HFF-Myc (cell line): ENCODE data around the gene GRIFIN.

Experiments
- DNase-seq: peaks from one replicate; pipeline ENCODE4 v3.0.0-alpha.2; 2011; ENCODE audit warnings: low read depth; ENCODE audit errors: extremely low read depth
- H3K4me3 ChIP-seq: replicated peaks from 2 replicates; pipeline ENCODE4 v1.5.1; 2011; ENCODE audit warnings: low read depth, mild to moderate bottlenecking, control low read depth, low read length
- TF ChIP-seq, protein P1 (sequence below): IDR thresholded peaks from 2 replicates; pipeline ENCODE4 v1.5.1; 2012; ENCODE audit warnings: mild to moderate bottlenecking, low read depth, low read length, control low read depth; ENCODE audit errors: missing control alignments

GRIFIN gene

DNA sequence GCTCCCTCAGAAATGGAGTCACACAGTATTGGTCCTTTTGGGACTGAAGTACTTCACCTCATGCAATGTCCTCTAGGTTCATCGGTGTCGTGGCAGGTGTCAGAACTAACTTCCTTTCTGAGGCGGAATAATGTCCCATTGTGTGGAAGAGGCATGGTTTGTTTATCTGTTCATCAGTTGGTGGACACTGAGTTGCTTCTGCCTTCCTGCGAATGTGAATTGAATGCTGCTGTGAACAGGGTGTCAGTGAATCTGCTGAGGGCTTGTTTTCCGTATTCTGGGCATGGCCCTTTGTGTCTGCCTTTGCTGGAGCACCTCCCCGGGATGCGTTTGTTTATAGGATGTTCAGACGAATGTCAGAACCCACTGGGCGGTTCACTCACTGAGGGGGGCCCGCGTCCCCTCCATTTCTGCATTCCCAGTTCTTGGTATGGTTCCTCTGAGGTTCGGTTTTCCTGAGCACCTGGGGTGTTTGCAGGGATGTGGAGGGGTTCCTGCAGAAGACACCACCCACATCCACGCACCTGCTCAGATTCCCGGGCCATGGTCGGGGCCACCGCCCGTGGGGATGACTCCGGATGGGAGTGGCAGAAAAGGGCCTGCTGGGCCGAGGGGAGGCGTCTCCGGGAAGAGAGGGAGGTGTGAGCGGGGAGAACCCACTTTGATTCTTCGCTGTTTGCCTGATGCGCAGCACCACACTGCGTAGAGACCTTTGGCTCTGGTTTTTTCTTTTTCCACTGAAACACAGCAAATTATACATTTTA is 39.7 kb downstream of the GRIFIN start:
- TF ChIP-seq, protein P1, sequence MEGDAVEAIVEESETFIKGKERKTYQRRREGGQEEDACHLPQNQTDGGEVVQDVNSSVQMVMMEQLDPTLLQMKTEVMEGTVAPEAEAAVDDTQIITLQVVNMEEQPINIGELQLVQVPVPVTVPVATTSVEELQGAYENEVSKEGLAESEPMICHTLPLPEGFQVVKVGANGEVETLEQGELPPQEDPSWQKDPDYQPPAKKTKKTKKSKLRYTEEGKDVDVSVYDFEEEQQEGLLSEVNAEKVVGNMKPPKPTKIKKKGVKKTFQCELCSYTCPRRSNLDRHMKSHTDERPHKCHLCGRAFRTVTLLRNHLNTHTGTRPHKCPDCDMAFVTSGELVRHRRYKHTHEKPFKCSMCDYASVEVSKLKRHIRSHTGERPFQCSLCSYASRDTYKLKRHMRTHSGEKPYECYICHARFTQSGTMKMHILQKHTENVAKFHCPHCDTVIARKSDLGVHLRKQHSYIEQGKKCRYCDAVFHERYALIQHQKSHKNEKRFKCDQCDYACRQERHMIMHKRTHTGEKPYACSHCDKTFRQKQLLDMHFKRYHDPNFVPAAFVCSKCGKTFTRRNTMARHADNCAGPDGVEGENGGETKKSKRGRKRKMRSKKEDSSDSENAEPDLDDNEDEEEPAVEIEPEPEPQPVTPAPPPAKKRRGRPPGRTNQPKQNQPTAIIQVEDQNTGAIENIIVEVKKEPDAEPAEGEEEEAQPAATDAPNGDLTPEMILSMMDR = no peak
- no peak overlapping the region for H3K4me3 ChIP-seq
- DNase-seq = no peak

DNA sequence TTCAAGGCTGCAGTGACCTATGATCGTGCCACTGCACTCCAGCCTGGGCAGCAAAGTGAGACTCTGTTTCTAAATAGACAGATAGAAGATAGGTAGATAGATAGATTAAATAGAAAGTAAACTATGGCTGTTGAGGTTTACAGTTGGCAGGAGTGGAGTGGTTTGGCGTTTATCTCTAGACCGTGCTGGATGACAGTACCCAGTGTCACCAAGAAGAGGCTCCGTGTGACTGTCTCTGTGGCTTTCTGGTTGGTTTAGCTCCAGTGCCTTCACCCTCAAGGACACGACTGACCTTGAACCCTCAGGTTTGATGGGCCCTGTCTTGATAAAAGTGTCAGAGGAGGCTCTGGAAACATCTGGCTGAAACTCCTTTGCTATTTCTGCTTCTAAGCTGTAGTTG is 41.1 kb downstream of the GRIFIN start:
- H3K4me3 ChIP-seq = no peak overlapping the region
- TF ChIP-seq, protein P1 = no peak
- no peak for DNase-seq

DNA sequence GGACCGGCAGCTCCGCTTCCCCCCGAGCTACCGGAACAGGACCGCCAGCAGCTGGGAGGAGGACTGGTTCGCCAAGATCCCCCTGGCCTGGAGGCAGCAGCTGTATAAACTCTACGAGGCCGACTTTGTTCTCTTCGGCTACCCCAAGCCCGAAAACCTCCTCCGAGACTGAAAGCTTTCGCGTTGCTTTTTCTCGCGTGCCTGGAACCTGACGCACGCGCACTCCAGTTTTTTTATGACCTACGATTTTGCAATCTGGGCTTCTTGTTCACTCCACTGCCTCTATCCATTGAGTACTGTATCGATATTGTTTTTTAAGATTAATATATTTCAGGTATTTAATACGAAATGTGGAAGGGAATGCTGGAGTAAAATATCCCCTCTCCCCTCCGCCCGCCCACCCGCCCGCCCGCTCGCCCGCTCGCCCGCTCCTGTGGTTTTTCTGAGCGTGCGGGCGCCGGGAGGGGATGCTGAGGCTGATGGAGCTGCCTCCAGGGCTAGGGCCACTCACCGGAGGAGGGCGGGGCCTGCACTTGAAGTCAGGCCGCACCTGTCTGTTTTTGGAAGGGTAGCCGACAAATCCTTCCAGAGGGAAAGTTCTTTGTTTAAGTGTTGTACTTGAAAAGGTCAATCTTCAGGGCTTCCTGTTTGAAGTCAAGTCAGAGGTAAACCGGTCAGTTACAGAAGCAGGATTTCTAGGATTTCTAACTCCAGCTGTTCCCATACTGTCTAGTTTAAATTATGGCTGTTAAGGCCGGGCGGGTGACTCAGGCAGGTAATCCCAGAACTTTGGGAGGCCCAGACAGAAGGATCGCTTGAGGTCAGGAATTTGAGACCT is 42.3 kb downstream of the GRIFIN start:
- DNase-seq = no peak
- H3K4me3 ChIP-seq = no peak overlapping the region
- TF ChIP-seq, protein P1 = no peak

DNA sequence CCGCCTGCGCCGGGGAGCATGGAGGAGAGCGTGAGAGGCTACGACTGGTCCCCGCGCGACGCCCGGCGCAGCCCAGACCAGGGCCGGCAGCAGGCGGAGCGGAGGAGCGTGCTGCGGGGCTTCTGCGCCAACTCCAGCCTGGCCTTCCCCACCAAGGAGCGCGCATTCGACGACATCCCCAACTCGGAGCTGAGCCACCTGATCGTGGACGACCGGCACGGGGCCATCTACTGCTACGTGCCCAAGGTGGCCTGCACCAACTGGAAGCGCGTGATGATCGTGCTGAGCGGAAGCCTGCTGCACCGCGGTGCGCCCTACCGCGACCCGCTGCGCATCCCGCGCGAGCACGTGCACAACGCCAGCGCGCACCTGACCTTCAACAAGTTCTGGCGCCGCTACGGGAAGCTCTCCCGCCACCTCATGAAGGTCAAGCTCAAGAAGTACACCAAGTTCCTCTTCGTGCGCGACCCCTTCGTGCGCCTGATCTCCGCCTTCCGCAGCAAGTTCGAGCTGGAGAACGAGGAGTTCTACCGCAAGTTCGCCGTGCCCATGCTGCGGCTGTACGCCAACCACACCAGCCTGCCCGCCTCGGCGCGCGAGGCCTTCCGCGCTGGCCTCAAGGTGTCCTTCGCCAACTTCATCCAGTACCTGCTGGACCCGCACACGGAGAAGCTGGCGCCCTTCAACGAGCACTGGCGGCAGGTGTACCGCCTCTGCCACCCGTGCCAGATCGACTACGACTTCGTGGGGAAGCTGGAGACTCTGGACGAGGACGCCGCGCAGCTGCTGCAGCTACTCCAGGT is 43.1 kb downstream of the GRIFIN start:
- H3K4me3 ChIP-seq = no peak overlapping the region
- TF ChIP-seq, protein P1 = no peak
- DNase-seq = no peak

DNA sequence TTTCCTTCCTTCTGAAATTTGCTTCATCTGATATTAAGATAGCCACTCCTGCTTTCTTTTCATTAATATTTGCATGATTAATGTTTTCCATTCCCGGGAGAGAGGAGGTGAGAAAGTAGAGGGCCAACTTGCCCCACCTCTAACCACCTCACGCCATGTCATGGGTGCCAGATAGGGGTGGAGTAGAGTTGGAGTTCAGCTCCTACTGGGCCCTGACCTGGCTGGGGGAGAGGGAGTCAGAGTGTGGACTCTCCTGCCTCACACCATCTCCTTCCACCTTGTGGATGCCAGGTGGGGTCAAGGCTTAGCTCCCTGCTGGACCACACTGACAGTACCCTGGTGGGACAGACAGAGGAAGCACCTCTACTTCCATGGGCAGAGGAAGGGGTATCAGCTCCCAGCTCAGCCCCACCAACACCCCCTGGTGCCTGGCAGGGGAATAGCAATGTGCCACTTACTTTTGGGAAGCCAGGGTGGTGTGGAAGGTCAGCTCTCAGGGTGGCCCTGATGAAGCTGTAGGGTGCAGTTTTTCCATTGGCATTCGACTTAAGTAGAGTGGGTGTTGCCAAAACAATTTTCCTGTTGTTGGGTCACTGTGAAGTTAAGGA is 44.8 kb downstream of the GRIFIN start:
- TF ChIP-seq, protein P1 = peak; percentile 59
- DNase-seq = no peak
- no peak overlapping the region for H3K4me3 ChIP-seq

DNA sequence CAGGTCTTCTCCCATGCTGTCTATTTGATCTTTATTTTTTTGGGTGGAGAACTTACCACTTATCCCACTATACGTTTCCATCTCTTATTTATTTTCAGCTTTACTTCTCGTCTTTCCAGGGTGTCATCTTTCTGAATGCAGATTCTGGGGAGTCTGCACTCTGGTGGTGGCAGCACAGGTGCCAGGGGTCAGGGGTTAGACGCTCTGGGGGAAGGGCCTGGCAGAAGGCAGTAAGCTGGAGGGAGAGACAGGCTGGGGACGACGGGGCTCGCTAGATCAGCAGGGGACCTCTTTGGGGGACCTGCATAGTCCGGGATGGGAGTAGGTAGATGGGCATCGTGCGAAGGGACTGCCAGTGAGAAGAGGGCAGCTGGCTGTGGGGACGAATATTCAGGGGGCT is 50.4 kb downstream of the GRIFIN start:
- TF ChIP-seq, protein P1 = no peak
- no peak overlapping the region for H3K4me3 ChIP-seq
- no peak for DNase-seq
